Epithelial cell of proximal tubule (primary cell): Measurements from ENCODE around the gene MRPL58. TPM values are rescaled to one million over a fixed set of nuclear protein-coding genes. Genes with fewer than 3 reads are reported as not detected.
"Not testable (repeated sequence)": the region's sequence is repeated elsewhere in the genome, so short reads cannot be mapped to it uniquely, and the experiment has no call there.

Experiments
- DNase-seq: peaks from one replicate; pipeline ENCODE4 v3.0.0-alpha.2; 2011; ENCODE audit warnings: low read depth
- H3K4me3 ChIP-seq: 2 replicates; pipeline ENCODE4 v1.5.1; 2011; ENCODE audit warnings: low read depth, mild to moderate bottlenecking, low read length
- CTCF ChIP-seq: conservative IDR thresholded peaks from 2 replicates; pipeline ENCODE4 v1.5.1; 2012; ENCODE audit warnings: low read depth, mild to moderate bottlenecking, low read length
- total RNA-seq: library from RNA; depleted of rRNA; stranded (reverse); fragments of >200 nt; gene quantifications from 2 replicates; pipeline ENCODE4 v1.2.3, GENCODE V29; 2015

Gene MRPL58
- total RNA-seq, 1 donor from 2014 or later = 52.2 TPM

- H3K4me3 ChIP-seq = no peak overlapping the region
- no peak for TF ChIP-seq CTCF
- no peak for DNase-seq
Measured at GRCh38 chr17:75001915-75002843, 10.3 kb upstream of the MRPL58 start.

- no peak for TF ChIP-seq CTCF
- no peak for DNase-seq
Measured at GRCh38 chr17:75003070-75003956, 9.2 kb upstream of the MRPL58 start.

GRCh38 chr17:75003957-75004355, 8.5 kb upstream of the MRPL58 start:
- H3K4me3 ChIP-seq = no peak overlapping the region
- TF ChIP-seq CTCF = no peak
- DNase-seq = no peak

More at GRCh38 chr17:75003070-75003956, 9.2 kb upstream of the MRPL58 start:
- H3K4me3 ChIP-seq = no peak overlapping the region

GRCh38 chr17:75004371-75004770, 8.1 kb upstream of the MRPL58 start:
- DNase-seq = no peak
- H3K4me3 ChIP-seq = no peak overlapping the region
- TF ChIP-seq CTCF = no peak

GRCh38 chr17:75005291-75005690, 7.2 kb upstream of the MRPL58 start:
- no peak overlapping the region for H3K4me3 ChIP-seq
- no peak for TF ChIP-seq CTCF
- DNase-seq = no peak

GRCh38 chr17:75006084-75006483, 6.4 kb upstream of the MRPL58 start:
- H3K4me3 ChIP-seq, DNase-seq: not testable (repeated sequence)

GRCh38 chr17:75006653-75007052, 5.8 kb upstream of the MRPL58 start:
- no peak for DNase-seq
- no peak overlapping the region for H3K4me3 ChIP-seq
- TF ChIP-seq CTCF = no peak
